ENCODE measurements around the gene TRIAP1.

DNA sequence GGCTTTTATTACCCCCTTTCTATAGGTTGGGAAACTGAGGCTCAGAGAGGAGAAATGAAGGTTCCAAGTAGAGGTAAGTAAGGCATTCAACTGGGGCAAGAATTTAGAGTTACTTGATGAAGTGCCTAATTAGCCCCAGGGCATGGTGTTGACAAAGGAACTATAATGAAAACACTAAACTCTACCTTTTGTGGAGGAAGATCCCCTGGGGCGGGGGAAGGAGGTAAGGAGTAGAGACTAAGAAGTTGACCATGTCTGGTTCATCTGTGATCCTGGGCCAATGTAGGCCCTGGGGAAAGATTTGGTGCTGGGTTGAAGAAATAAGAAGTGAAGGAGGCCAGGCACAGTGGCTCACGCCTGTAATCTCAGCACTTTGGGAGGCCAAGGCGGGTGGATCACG, 24.5 kb downstream of the TRIAP1 start:
- TF ChIP-seq, protein P1, sequence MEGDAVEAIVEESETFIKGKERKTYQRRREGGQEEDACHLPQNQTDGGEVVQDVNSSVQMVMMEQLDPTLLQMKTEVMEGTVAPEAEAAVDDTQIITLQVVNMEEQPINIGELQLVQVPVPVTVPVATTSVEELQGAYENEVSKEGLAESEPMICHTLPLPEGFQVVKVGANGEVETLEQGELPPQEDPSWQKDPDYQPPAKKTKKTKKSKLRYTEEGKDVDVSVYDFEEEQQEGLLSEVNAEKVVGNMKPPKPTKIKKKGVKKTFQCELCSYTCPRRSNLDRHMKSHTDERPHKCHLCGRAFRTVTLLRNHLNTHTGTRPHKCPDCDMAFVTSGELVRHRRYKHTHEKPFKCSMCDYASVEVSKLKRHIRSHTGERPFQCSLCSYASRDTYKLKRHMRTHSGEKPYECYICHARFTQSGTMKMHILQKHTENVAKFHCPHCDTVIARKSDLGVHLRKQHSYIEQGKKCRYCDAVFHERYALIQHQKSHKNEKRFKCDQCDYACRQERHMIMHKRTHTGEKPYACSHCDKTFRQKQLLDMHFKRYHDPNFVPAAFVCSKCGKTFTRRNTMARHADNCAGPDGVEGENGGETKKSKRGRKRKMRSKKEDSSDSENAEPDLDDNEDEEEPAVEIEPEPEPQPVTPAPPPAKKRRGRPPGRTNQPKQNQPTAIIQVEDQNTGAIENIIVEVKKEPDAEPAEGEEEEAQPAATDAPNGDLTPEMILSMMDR (IDR thresholded peaks at IDR 0.05), result no peak
- TF ChIP-seq, protein P2, sequence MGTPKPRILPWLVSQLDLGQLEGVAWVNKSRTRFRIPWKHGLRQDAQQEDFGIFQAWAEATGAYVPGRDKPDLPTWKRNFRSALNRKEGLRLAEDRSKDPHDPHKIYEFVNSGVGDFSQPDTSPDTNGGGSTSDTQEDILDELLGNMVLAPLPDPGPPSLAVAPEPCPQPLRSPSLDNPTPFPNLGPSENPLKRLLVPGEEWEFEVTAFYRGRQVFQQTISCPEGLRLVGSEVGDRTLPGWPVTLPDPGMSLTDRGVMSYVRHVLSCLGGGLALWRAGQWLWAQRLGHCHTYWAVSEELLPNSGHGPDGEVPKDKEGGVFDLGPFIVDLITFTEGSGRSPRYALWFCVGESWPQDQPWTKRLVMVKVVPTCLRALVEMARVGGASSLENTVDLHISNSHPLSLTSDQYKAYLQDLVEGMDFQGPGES (IDR thresholded peaks at IDR 0.05; ENCODE audit: low read depth, low read length), result no peak
- no peak for TF ChIP-seq FOXJ3 (CRISPR knock-in tag; IDR thresholded peaks at IDR 0.05)
- no peak for TF ChIP-seq EP300 (IDR thresholded peaks at IDR 0.05; ENCODE audit: borderline replicate concordance in 1 of 2, low read depth in 1 of 2, low read length in 1 of 2)
- TF ChIP-seq, protein P3, sequence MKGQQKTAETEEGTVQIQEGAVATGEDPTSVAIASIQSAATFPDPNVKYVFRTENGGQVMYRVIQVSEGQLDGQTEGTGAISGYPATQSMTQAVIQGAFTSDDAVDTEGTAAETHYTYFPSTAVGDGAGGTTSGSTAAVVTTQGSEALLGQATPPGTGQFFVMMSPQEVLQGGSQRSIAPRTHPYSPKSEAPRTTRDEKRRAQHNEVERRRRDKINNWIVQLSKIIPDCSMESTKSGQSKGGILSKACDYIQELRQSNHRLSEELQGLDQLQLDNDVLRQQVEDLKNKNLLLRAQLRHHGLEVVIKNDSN (IDR thresholded peaks at IDR 0.05; ENCODE audit: borderline replicate concordance, low read depth), result no peak
